Measurements from ENCODE around the gene OPRL1.

DNA sequence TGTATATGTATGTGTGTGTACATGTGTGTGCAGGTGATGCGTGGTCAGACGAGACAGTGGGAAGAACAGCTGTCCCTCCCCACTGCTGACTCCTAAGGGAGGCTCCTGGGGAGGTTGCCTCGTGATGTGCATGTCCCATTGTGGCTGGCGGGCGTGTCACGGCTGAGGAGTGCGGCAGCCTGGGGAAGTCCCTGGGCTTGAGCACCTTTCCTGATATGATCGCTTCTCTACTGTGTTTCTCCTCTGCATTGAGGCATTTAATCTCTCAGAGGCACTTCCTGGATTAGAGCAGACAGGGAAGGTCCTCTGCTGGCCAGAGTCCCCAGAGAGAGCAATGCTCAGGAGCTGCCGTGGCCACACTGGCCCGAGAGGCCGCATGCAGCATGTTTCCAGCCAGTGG, 16.0 kb downstream of the OPRL1 start:
- TF ChIP-seq POLR2AphosphoS5 (IDR thresholded peaks at IDR 0.05) (no peak), POLR2A (IDR thresholded peaks at IDR 0.05) (no peak)
